ENCODE data around the gene STX17. TPM values are rescaled to one million over a fixed set of nuclear protein-coding genes. Genes with fewer than 3 reads are reported as not detected.

The STX17 gene
- polyA plus RNA-seq, 4 donors: 22.8 to 39.7 (median 29.7) TPM

Other genes with a start within 250 kb of the STX17 start
- 1 to 10 TPM in 1 of 4 donors, under 1 TPM in 3; 0.32 to 1.3 (median 0.34) TPM for gene NR4A3, start 84.8 kb upstream of the STX17 start, polyA plus RNA-seq (ENCODE audit: insufficient read length in 4 of 4)
- 10 to 100 TPM; 33.0 to 40.2 (median 35.7) TPM for gene ERP44, start 192.3 kb downstream of the STX17 start, polyA plus RNA-seq (ENCODE audit: insufficient read length in 4 of 4)
- 10 to 100 TPM; 13.4 to 25.8 (median 18.5) TPM for gene INVS, start 192.6 kb downstream of the STX17 start, polyA plus RNA-seq (ENCODE audit: insufficient read length in 4 of 4)